ENCODE results near the gene SPRN.
"Not testable (repeated sequence)": the region's sequence is repeated elsewhere in the genome, so short reads cannot be mapped to it uniquely, and the experiment has no call there.

Gene SPRN

GRCh38 chr10:133405272-133405671 lies 19.2 kb downstream of the SPRN start:
- DNase-seq: no peak

- no peak for DNase-seq
Observed at GRCh38 chr10:133403784-133404183, 20.6 kb downstream of the SPRN start.

GRCh38 chr10:133403359-133403758 lies 21.1 kb downstream of the SPRN start:
- no peak for DNase-seq

GRCh38 chr10:133401981-133402725 lies 22.3 kb downstream of the SPRN start:
- peak; percentile 51 for DNase-seq

- DNase-seq: peak; percentile 48
Observed at GRCh38 chr10:133401500-133401899, 22.9 kb downstream of the SPRN start.

GRCh38 chr10:133400624-133401424 lies 23.6 kb downstream of the SPRN start:
- peak; percentile 54 for DNase-seq

- peak; percentile 48 for DNase-seq
Observed at GRCh38 chr10:133399123-133399601, 25.3 kb downstream of the SPRN start.

- DNase-seq: peak; percentile 38
Observed at GRCh38 chr10:133397938-133398337, 26.5 kb downstream of the SPRN start.

GRCh38 chr10:133396035-133396624 lies 28.3 kb downstream of the SPRN start:
- peak; percentile 53 for DNase-seq

GRCh38 chr10:133394801-133395221 lies 29.6 kb downstream of the SPRN start:
- peak; percentile 64 for DNase-seq

GRCh38 chr10:133394064-133394663 lies 30.3 kb downstream of the SPRN start, which contains the start of gene MTG1:
Gene MTG1, plus strand, starts transcription at chr10:133394157. Its CDS starts 64 bp downstream, at chr10:133394221.
- peak; percentile 98 for DNase-seq

- DNase-seq: peak; percentile 55
Observed at GRCh38 chr10:133393401-133394063, 30.9 kb downstream of the SPRN start.

- peak; percentile 61 for DNase-seq
Observed at GRCh38 chr10:133391761-133392518, 32.5 kb downstream of the SPRN start.

GRCh38 chr10:133391249-133391635 lies 33.2 kb downstream of the SPRN start:
- no peak for DNase-seq

GRCh38 chr10:133390597-133391248 lies 33.7 kb downstream of the SPRN start:
- peak; percentile 66 for DNase-seq

GRCh38 chr10:133388973-133389818 lies 35.2 kb downstream of the SPRN start:
- DNase-seq: peak; percentile 68

GRCh38 chr10:133388236-133388972 lies 36.0 kb downstream of the SPRN start:
- peak; percentile 57 for DNase-seq

- DNase-seq: not testable (repeated sequence)
Observed at GRCh38 chr10:133386951-133387350, 37.5 kb downstream of the SPRN start.

- no peak for DNase-seq
Observed at GRCh38 chr10:133385214-133385613, 39.2 kb downstream of the SPRN start.

Data from activated CD8-positive, alpha-beta memory T cell treated with anti-CD3 and anti-CD28 coated beads for 24 hours (primary cell).